Measurements from ENCODE around the gene LAPTM4A.
"Not testable (repeated sequence)": the region's sequence is repeated elsewhere in the genome, so short reads cannot be mapped to it uniquely, and the experiment has no call there.

The LAPTM4A gene

DNA sequence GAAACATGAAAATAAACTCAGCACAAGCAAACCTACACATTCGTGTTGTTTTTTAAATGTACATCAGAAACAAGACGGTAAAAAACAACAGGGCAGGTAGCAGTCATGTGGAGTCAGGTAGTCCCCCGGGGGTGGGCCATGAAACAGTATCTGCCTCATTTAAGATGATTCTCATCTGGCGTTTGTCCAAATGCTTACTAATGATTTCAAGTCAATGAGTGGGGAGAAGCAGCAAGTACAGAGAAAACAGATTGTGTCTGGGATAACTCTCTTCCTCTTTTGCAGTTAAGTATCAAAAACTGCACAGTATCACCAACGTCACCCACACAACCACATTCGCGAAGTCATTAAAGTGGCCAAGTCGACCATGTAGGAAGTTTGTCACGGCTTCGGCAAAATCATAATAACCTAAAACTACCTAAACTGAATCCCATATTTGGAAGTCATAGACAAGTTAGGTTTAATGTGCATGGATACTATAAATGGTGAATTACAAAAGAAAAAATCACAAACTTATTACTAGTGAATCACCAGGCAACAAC lies 1.3 kb downstream of the LAPTM4A start:
- DNase-seq, result peak; percentile 32

DNA sequence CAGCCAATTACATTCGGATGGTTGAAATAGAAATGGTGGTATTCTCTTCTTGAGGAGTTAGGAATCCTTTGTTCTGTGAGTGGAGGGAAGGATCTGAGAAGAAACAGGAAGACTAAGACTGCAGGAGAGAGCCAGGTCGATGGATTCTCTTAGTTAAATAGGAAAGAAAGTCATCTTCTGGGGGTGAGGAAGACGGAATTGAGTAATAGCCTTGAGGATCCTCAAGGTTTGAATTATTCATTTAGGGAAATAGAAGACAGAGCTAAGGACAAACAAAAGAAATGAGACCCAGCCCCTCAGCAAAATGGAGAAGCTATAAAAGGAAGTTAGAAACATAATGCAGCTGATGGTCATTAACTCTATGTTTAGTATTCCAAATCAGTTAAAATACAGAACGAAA lies 1.8 kb downstream of the LAPTM4A start:
- DNase-seq, result no peak

DNA sequence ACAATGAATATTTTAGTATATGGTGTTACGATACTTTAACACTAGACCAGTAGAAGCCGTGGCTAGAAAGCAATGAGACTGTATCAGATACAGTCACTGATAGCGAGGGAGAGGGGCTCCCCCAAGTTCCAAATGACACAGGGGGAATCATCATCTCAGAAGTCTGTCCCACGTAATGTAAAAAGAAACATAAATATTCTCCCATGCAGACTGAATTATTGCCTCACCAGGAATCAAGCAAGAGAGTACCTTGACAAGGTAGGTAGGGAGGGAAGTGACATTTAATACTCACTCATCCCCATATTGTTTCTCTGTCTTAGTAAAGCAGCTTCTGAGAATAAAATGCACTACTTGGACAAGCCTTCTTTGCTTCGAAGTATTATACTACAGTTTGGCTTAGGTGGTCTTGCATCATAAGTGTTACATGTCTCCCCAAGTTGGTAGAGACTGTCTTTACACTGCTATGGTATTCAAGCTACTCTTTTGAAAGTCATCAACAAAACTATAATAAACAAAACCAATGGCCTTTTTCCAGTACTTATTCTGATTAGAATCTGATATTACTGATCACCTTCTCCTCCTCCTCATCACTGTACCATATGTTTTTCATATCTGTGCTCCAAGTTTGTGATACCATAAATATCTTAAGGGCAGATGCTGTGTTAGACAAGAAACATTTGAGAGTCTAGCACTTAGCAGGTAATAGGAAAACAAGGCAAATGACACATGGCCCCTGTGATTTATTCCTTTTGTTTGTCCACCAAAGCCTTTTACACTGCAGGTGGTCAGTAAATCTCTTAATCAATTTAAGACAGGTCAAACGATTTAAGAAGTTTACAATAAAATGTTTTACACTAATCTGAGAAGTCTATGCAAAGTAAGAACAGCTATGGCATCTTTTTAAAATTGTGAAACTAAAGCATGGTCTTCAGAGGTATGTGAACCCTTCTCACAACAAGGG lies 2.7 kb downstream of the LAPTM4A start:
- no peak for DNase-seq

DNA sequence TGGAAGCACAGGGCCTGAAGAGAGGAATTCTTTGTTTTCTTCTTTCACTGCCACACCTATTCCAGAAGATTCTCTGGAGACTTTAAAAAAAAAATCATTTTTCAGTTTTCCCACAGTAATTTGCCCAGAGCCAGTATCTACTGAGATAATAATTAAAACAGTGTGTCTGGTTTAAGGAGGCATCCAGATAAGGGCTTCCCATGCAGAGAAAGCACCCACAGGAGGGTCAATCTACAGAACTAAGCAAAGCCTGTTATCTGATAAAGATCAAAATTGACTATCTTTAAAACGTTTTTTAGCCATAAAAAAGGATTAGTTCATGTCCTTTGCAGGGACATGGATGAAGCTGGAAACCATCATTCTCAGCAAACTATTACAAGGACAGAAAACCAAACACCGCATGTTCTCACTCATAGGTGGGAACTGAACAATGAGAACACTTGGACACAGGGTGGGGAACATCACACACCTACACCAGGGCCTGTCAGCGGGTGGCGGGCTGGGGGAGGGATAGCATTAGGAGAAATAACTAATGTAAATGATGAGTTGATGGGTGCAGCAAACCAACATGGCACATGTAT lies 5.6 kb downstream of the LAPTM4A start:
- not testable (repeated sequence) for DNase-seq

DNA sequence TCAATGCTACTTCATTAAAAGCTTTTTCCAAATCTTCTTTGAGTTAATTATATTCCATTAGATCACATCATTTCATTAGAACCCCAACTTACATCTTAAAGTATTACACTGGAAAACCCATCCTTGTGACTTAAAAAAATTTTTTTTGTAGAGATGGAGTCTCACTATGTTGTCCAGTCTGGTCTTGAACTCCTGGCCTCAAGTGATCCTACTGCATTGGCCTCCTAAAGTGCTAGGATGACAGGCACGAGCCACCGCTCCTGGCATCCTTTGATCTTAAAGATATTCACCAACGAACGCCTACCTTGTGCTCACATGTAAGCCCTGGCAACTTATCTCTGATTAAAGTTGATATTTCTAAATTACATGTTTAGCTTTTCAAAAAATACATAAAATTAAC lies 6.7 kb downstream of the LAPTM4A start:
- no peak for DNase-seq

DNA sequence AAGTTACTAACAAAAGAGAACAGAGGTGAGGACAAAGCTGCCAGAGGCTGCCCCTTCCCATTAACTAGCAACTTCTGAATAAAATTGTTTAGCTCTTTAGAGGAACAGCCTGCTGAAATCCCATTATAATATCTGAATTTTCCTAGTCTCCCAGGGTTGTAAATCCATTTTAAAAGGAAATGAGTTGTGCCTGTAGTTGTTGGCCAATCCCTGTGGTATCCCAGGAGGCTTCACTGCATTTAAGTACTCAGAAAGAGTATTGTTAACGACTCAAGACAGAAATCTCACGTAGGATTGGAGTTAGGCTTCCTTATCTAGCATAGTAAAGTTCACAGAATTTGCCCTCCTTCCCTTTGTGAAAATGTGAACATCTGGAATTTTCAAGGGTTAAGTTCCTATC lies 8.9 kb downstream of the LAPTM4A start:
- no peak for DNase-seq

DNA sequence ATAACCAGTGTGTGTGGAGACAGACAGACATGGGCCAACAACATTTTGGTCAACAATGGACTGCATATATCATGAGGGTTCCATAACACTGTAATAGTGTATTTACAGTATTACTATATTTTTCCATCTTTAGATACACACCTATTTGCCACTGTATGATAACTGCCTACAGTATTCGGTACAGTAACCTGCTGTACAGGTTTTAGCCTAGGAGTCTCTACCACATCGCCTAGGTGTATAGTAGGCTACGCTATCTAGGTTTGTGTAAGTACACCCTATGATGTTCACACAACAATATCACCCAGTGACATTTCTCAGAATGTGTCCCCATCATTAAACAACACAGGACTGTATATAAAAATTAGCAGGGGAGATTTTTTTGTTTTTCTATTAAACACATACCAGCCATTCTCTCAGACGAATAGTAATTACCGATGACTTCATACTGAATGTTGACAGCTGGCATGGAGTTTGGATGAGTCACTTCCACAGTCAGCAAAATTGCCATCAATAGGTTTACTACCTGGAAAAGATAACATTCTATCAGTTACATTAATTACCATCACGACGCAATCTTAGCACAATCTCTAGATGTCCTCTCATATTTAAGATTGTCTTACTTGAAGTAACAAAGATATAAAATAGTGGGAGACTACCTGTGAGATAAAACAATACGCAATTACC lies 10.8 kb downstream of the LAPTM4A start:
- no peak for DNase-seq

DNA sequence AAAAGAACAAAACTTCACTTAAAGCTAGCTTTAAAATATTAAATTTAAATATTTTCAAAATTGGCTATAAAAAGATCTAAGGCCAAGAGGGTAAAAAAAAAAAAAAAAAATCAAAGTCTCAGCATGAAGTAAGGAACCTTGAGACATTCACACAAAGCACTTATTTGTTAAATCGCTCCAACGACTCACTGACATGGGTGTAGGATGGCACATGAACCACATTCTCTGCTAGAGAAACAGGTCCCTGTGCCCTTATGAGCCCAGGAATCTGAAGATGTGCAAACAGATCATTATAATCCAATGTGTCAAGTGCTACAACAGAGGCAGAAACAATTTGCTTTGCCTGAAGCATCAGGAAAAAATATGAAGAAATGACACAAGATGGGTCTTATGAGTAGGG lies 13.8 kb downstream of the LAPTM4A start:
- DNase-seq, result no peak

DNA sequence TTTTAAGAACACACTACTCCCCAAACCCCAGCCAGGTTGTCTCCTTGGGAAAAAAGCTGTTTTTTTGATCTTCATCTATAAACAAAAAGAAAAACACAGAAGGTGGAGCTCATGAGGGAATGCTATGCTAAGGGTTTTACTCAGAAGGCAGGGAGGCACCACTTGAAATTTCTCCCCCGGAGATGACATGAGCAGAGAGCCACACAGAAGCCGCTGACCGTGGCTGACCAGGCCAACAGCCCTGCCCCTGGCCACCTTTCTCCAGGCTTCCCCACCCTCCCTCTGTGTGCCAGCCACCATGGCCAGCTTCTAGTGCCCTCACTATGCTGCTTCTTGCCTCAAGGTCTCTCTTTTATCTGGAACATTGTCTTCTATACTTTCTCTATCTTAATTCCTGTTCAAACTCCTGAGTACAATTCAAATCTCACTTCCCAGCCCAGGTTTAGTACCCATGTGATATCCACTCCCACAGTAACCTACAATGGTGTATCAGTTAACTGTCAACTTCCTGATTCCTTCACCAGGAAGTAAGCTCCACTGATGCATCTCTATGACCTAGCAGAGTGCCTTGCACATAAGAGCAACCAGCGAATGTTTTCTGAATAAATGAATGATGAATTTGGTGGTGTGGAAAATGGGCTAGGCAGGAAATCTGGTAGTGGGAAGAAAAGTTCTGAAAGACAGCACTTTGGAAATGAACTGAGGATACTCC lies 15.3 kb downstream of the LAPTM4A start:
- no peak for DNase-seq

DNA sequence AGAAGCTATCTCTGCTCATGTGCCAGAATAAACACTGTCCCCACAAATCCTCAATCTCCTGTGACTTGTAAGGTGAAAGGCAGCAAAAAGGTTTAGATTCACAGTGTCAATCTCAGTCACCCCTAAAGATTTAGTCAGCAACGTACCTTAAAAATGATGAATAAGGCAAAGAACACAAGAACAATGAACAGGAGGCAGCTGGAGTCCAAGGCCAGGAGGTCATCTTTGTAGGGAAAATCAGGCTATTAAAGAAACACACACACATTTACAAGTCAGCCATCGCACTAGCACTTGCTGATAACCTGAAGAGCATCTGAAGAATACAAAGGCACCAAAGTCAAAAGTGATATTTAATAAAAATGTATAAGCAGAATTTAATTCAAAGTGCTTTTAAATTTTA lies 16.6 kb downstream of the LAPTM4A start:
- DNase-seq, result no peak

DNA sequence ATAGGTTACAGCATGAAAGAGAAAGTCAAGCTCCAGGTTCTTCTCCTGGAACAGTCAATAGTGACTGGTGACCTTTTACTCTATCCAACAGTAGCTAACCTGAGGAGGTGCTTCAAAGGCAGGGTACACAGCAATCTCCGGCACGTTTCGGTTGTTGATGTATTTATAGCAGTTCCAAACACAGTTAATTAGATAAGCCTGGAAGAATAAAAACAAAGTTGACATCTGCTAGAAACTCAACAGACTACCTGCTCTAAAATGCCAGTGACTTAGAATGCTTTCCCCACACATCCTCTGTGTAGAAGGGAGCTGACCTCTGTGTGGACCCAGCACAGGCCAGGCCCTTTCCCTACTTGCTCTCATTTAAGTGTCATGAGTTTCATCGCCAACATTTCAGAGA lies 17.2 kb downstream of the LAPTM4A start:
- DNase-seq, result no peak

DNA sequence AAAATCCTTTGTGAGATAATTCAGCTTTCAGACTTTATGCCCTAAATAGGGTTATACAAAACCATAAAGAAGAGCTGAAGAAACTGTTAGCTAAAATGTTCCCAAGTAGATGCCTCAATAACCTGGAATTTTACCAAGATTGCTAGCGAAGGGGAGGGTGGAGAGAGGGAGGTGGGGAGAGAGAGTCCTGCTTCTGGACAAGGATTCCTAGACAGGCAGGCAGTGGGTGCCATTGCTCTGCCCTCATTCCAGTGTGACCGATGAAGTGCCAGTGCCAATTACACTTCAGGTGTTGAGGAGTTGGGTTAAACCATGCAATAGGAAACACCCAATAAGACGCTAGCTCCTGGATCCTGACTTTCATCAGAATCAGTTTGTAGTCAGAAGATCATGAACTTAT lies 18.1 kb downstream of the LAPTM4A start:
- DNase-seq, result no peak

DNA sequence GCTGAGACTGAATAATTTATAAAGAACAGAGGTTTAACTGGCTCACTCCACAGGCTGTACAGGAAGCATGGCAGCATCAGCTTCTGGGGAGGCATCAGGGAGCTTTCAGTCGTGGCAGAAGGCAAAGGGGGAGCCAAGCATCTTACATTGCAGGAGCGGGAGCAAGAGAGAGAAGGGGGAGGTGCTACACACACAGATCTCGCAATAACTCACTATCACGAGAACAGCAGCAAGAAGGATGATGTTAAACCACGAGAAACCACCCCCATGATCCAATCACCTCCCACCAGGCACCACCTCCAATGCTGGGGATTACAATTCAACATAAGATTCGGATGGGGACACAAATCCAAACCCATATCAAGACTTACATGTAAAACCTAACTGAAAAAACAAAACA lies 21.2 kb downstream of the LAPTM4A start:
- DNase-seq, result no peak

DNA sequence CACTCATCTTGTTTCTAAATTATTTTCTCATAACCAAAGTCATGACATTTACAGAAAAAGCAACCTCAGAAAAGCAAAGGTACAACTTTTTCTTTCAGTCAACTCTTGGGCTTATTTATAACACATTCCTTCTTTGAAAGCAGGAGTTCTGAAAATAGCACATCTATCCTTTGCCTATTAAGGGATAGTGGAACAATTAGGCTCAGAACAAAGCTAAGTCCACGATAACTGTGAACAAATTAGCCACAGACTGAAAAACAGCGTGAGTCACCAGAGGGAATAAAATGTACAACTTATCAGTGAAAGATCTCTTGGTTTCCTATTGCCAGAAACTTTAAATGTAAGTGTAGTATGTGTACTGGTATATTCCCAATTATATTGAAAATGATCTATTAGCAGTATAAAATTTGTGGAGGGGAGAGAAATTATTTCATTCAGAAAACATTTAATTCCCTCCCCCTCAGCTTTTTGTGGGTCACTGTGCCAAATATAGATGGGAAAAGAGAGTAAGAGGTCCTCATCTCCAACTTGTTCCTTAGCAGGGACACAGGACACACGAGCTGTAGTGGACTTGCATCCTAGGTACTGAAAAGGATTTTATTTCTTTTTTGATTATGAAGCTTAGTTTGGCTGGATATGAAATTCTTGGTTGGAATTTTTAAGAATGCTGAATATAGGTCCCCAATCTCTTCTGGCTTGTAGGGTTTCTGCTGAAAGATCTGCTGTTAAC lies 23.6 kb downstream of the LAPTM4A start:
- DNase-seq, result no peak

DNA sequence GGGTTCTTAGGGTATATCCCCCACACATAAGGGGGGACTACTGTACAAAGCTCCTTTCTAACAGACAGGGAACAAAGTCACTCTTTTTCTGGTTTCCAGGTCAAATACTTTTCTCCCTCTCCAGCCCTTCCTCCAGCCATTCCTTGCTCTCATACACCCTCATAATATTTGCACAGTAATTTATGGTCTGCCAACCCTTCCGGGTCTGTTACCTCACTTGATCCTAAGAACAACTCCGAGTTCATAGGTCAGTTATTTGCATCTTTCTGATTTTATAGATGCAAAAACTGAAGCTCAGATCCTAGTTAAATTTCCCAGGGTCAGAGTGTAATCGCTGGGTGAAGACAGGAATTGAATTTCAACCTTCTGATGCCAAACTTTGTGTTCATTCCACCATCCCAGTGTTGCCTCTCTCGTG lies 24.2 kb downstream of the LAPTM4A start:
- DNase-seq, result no peak

DNA sequence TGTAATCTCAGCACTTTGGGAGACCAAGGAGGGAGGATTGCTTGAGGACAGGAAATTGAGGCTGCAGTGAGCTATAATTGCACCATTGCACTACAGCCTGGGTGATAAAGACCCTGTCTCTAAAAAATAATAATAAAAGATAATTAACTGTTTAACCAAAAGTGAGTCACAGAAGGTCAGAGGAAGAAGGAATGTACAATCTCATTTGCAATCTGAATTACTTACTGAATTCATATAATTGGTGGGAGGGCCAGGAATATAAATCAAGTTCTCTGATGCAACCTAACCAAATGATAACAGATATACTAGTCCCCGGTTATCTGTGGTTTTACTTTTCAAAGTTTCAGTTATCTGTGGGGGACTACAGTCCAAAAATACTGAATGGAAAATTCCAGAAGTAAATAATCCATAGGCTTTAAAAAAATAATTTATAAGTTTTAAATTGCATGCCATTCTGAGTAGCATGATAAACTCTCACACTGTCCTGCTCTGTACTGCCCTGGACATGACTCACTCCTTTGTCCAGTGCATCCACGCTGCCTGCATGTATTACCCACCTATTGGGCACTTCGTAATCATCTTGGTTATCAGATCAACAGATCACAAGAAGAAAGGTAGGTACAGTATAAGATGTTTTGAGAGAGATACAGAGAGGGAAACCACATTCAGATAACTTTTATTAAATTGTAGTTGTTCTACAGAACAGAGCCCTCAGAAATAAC lies 26.2 kb downstream of the LAPTM4A start:
- DNase-seq, result no peak

DNA sequence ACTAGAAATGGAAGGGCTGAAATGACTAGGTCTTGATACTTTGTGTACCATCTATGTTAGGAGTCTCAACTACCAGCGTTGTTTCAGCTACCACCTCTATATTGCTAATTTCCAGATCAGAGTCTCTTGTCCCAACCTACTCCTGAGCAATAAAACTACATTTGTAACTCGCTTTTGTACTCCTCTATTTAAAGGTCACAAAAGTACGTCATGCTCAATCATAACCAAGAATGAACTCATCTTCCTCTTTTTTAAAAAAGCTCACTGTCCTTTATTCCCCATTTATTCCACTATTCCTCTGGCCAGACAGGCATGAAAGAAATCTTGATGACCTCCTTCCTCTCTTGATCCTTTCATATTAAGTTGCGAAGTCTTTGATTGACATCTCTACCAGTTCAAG lies 27.7 kb downstream of the LAPTM4A start:
- no peak for DNase-seq

DNA sequence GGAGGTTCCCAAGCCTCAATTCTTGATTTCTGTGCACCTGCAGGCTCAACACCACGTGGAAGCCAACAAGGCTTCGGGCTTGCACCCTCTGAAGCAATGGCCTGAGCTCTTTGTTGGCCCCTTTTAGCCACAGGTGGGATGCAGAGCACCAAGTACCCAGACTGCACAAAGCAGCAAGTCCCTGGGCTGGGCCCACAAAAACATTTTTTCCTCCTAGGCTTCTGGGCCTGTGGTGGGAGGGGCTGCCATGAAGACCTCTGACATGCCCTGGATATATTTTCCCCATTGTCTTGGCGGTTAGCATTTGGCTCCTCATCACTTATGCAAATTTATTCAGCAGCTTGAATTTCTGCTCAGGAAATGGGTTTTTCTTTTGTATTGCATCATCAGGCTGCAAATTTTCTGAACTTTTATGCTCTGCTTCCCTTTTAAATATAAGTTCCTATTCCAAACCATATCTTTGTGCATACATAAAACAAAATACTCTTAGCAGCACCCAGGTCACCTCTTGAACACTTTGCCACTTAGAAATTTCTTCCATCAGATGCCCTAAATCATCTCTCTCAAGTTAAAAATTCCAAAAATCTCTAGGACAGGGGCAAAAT lies 29.9 kb downstream of the LAPTM4A start:
- no peak for DNase-seq

DNA sequence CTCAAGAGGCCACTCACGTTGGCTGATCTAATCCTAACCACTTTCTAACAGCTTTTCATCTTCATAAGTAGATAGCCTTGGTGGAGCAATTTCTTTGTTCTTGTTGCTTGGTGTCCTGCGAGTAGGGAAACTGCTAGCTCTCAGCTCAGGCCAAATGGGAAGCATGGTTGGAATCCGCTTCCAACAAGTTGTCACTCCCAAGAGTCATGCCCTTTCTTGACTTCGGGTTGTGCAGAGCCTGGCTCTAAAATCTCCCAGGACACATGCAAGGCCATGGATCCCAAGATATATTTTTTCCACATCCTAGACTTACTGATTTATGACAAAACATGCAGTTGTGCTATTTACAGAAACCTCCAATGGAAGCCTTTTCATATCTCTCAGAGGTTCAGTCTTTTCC lies 31.7 kb downstream of the LAPTM4A start:
- no peak for DNase-seq

DNA sequence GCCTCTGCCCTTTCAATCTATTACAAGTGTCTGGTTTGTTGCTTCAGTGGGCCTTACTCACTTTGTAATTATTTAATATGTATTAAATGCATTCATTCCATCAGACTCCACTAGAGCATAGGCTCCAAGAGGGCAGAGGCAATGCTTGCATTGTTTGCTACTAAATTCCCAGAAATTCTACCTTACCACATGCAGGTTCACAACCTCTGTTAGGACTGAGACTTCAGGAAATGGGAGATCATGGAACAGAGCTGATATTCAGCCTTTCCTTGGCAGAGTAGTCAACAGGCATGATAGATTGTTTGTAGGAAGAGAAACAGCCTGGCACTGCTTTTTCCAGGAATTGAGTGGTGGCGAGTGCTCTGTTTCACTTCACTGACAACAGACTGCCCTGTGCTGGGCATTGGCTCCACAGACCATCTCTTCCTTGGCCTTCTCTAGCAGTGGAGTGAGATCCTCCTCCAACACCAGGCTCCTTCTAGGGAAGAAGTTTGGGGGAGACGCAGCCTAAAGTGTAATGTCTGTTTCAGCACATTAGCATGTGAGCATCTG lies 32.8 kb downstream of the LAPTM4A start:
- DNase-seq, result no peak

DNA sequence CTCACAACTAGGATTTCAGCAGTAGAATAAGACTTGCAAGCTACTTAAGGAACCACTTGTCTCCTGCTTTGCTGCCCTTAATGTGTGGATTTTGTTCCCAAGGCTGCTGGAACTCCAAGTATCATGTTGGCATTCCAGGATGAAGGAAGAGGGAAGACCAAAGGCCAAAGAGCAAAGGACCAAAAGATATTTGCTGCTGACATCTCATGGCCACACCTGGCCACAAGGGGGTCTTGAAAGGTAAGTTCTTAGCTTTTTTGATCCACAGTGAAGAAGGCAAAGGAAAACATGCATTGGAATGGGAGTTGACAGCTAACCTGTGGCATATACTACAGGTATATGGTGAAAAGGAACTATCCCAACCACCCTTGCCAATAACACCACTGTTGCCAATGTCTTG lies 35.1 kb downstream of the LAPTM4A start:
- DNase-seq, result no peak

Measured in NCI-H2081 treated with DMSO at 0.1 percent for 48 hours (cell line).